NCI-H2081 treated with DMSO at 0.1 percent for 48 hours (cell line): ENCODE measurements around the gene DDX49.
"Not testable (repeated sequence)": the region's sequence is repeated elsewhere in the genome, so short reads cannot be mapped to it uniquely, and the experiment has no call there.

ENCODE experiments used
- DNase-seq: peaks from one replicate; lab custom pipeline; 2025; lab: John Stamatoyannopoulos, UW

Gene DDX49

DNA sequence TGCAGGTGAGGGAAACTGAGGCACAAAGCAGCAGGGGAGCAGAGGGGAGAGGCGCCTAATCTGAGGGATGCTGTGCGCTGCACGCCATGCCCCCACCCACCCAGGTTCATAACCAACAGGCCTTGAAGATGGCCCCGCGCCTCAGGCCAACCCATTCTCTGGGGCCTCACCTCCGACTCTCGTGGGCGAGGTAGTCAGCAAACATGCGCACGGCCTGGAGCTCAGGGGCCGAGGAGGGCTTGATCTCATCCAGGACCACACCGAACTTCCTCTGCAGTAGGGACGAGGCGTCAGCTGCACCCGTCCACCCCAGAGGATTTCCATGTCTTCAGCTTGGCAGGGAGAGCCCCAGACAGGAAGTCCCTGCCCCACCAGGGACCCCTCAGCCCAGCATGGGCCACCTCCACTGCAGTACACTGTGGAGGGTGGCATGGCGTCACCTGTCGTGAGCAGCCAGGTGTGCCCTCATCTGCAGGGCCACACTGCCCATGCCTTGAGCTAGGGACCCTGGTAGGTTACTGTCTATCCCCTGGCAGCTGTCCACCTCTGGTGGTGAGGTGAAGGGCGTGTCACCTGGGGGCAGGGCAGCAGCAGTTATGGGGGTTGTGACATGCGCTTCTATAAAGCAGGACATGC lies 8.6 kb upstream of the DDX49 start:
- no peak for DNase-seq

DNA sequence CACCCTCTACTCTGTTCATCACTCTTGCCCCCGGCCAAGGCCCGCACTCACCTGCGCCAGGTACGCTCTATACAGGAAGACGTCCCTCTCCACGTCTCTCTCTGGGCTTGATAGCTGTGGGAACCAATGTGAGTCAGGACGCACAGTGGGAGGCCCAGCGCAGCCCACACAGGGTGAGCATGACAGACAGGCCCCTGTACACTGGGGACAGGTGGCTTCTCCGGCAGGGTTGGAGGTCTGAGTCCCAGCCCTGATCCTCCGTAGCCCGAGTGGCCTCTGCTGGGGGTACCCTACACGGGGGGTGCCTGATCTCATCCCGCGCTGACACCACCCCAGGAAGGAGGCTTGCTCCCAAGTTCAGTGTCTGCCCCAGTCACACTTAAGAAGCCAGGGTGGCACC lies 6.6 kb upstream of the DDX49 start:
- DNase-seq = no peak

DNA sequence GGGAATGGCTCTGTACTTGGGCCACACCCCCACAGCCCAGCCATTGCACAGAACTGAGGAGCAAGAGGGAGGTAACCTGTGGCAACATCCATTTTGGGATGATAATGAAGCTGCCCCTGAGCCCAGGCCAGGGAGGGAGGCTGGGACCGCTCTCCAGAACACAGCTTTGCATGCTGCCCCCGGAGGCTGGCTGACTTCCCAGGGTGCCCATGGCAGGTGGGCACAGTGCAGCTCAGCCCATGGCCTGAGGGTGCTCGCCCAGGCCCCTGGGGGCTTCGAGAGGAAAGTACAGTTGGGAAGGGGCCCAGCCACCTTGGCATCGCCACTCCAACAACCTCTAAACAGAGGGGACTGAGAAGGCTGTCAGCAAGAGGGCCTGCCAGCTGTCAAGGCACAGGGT lies 6.0 kb upstream of the DDX49 start:
- no peak for DNase-seq

DNA sequence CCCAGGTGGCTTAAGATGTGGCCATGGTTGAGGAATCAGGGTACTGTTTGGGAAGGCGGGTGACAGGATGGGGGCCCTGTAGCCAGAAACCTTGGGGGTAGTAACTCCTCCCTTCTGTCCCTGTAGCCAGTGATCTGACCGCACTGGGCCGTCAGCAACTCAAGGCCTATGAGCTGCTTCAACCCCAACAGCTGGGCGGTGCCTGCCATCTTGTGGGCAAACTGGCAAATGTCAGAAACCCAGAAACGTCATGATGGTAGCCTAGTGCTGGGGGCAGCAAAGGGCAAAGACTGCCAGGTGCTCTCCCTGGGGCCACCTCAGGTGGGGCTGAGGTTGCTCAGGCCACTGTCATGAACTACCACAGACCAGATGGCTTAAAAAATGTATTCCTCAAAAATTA lies 3.9 kb upstream of the DDX49 start:
- no peak for DNase-seq

DNA sequence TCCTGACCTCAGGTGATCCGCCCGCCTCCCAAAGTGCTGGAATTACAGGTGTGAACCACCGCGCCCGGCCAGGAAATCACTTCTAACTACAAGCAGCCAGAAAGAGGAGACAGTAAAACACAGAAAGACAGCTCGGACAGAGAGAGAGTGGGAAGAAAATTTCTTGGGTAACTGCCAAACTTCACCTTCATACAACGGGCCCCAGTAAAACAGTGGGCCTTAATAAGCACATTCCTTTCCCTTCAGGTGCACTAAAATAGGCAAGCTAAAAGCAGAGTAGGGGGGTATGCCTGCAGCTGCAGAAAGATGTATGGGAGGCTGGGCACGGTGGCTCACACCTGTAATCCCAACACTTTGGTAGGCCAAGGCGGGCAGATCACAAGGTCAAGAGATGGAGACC lies 1.9 kb upstream of the DDX49 start:
- DNase-seq = not testable (repeated sequence)

DNA sequence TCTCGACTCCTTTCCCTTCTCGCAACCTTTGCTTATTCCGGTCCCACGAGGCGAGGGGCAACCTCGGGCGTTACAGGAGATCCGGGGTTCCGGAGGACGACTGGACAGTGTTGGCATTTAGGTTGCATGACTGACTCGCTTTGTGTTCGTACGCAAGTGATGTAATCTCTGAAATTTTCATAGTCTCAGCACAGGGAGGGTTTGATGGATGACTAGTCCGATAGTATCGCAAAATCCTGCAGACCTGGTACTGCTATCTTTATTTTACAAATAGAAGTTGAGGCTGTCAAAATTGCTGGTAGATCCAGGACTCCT lies 342 bp downstream of the DDX49 start:
- no peak for DNase-seq

DNA sequence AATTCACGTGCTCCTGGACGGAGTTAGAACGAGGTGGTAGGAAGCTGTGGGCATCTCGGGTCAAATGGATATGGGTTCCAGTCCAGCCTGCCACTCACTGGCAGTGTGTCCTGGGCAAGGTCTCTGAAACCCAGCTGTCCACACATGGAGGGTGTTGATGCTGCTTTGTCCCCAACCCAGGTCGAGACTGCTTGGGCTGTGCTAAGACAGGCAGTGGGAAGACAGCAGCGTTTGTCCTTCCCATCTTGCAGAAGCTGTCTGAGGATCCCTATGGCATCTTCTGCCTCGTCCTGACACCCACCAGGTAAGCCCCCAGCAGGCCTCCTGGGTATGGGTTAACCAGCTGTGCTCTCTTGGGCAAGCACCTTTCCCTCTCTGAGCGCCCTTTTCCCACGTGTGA lies 885 bp downstream of the DDX49 start:
- DNase-seq = no peak

DNA sequence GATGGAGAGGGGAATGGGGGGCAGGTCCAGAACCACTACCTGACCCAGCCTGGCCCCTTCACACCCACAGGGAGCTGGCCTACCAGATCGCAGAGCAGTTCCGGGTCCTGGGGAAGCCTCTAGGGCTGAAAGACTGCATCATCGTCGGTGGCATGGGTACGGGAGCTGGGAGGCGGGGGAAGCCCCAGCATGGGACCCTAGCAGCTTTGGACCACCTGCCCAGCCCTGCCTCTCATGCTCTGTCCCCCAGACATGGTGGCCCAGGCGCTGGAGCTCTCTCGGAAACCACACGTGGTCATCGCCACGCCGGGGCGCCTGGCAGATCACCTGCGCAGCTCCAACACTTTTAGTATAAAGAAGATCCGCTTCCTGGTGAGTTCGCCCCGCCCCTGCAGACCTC lies 2.1 kb downstream of the DDX49 start:
- DNase-seq = no peak

DNA sequence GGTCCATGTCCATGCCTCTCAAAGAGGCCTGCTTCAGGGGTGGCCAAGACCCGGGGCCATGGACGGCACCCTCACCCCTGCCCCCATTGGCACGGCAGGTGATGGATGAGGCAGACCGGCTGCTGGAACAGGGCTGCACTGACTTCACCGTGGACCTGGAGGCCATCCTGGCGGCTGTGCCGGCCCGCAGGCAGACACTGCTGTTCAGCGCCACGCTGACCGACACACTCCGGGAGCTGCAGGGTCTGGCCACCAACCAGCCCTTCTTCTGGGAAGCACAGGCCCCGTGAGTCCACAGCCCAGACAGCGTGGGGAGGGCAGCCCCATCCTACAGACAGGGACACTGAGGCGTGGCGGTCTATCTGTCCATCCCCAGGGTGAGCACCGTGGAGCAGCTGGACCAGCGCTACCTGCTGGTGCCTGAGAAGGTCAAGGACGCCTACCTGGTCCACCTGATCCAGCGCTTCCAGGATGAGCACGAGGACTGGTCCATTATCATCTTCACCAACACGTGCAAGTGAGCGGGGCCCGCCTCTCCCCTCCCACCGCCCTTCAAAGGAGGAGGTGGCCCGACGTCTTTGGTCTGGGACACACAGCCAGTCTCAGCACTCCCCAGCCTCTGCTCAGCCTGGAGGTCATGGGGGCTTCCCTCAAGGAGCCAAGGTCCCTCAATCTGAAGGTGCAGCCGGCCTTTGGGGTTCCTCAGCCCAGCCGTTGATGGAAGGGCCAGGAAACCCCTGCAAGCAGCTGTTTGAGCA lies 2.9 kb downstream of the DDX49 start:
- no peak for DNase-seq

DNA sequence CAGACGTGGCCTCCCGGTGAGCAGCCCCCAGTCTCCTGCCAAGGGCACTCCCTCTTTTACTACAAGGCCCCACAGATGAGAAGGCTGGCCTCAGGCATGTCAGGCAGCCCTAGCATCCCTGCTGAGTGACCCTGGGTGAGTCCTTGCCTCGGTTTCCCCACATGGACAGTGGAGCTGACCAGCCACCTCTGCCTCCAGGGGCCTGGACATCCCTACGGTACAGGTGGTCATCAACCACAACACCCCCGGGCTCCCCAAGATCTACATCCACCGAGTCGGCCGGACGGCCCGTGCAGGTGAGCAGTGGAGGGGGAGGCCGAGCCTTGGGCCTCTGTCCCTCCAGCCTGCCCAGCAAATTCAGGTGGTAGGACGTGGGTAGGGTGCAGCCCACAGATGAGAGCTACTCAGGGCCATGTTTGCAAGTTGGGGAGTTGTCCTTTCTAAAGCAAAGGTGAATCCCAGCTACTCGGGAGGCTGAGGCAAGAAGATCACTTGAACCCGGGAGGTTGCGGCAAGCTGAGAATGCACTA lies 5.2 kb downstream of the DDX49 start:
- no peak for DNase-seq

DNA sequence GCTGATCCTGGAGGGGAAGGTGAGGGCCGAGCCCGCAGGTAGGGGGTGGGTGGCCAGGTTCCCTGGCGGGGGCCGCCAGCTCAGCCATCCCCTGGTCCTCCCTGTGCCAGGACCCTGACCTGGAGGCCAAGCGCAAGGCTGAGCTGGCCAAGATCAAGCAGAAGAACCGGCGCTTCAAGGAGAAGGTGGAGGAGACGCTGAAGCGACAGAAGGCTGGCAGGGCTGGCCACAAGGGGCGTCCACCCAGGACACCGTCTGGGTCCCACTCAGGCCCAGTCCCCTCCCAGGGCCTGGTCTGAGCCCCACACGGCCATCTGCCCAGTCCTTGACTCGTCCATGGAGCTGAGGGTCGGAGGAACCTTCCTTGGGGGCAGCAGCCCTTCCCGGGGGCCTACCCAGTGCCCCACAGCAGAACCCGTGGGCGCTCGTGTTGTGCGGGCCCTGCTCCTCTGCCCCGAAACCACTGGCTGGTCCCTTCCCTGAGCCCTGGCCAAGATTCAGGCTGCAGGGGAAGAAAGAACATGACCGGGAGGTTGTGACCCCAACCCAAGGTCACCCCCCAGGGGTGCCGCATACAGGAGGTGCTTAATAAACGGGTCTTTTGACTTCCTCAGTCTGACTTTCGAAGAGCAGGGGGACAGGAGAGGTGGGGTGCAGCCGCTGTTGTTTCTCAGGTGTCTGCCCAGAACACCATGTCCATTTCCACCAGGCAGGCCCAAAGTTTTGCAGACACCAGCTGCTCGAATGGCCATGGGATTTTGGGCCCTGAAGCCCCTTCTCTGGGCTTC lies 8.7 kb downstream of the DDX49 start:
- DNase-seq = no peak

DNA sequence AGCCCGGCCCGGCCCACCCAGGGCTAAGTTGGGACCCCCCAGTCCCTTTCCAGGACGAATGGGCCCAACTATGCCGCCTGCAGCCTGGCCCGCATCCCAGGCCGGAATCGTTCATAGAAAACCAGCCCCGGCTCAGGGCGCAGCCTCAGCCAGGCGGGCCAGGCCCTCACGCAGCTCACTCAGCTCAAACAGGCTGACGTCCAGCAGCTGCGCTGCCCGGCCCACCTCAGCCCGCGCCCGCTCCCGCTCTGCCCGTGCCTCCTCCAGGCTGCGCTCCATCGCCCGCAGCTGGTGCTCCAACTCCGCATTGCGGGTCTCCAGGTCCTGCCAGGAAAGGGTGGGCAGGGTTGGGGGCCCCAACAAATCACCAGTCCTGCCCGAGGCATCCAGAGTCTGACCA lies 9.8 kb downstream of the DDX49 start:
- DNase-seq = no peak

DNA sequence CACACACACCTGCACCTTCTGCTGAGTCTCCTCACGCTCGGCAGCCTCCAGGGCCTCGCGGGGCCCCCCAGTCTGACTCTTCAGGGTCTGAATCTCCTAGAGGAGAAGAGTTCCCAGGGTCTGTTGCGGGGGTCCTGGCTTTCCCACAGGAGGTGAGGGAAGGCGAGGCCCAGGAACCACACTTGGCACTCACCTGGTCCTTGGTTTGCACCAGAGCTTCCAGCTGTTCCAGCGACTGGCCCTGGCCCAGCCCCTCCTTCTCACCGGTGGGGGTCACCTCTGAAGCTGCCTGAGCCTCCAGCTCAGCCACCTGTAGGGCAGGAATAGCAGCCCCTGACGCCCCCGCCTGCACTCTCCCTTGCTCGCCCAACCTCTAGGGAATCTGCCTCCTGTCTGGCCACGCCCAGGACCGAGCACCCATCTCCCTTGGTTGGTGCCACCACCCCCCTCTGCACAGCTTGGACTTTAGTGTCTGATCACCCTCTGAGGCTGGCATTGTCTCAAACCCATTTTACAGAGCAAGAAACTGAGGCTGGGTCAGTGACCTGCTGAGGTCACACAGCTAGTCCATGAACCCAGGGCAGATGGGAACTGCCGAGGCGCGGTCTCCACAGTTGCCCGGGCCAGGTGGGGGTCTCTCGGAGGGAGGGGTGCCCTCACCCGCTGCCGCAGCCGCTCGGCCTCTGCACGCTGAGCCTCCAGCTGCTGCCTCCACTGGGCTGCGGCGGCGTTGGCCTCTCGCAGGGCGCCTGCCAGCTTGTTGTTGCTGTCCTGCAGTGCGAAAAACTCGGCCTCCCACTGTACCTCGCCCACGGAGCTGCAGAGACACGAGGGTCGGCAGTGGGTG lies 12.0 kb downstream of the DDX49 start:
- no peak for DNase-seq

DNA sequence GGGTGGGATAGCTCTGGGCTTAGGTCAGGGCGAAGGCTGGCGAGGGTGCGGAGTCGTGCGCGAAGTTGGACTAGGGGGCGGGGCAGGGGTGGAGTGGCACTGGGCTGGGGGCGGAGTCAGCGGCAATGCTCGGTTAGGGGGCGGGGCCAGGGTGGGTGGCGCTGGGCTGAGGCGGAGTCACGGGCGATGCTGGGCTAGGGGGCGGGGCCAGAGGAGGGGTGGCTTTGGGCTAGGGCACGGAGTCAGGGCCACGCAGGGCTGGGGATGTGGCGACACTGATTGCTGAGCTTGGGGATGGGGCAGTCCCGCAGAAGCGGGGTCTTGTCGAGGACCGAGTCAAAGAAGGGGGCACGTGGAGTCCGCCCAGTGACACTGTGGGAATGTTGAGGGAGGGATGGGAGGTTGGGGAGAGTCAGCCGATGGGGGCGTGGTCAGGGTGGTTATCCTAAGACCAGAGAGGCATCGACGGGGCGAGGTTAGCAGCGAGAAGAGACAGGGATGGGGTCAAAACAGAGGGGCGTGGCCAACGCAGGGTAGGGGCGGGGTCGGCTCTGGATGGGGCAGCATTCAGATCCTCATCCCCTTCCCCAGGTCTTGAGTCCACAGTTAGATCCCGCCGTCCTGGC lies 12.8 kb downstream of the DDX49 start:
- DNase-seq = no peak

DNA sequence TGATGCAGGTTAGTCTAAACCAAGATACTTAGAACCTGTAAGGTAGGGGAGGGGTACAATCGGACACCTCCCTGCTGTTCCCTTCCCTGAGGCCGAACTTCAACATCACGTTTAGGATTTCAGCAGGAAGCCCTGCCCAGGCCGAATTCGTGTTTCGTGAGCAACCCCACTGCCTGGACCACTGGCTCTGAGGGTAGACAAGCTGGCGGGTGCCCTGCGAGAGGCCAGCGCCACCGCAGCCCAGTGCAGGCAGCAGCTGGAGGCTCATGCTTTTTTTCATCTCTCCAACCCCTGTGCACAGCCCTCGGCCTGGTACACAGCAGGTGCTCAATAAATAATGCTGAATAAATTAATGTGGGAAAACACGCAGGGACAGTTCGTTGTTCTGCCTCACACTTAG lies 13.8 kb downstream of the DDX49 start:
- DNase-seq = no peak

DNA sequence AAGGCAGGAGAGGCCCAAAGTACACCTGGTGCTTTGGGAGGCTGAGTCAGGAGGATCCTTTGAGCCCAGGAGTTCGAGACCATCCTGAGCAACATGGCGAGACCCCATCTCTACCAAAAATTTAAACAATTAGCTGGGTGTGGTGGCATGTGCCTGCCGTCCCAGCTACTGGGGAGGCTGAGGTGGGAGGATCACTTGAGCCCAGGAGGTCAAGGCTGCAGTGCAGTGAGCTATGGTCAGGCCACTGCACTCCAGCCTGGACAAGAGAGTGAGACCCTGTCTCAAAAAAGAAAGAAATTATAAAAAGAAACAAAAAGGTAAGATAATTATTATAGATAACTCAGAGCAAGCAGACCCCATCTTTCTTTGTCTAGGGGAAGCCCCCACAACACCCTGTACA lies 19.6 kb downstream of the DDX49 start:
- no peak for DNase-seq

DNA sequence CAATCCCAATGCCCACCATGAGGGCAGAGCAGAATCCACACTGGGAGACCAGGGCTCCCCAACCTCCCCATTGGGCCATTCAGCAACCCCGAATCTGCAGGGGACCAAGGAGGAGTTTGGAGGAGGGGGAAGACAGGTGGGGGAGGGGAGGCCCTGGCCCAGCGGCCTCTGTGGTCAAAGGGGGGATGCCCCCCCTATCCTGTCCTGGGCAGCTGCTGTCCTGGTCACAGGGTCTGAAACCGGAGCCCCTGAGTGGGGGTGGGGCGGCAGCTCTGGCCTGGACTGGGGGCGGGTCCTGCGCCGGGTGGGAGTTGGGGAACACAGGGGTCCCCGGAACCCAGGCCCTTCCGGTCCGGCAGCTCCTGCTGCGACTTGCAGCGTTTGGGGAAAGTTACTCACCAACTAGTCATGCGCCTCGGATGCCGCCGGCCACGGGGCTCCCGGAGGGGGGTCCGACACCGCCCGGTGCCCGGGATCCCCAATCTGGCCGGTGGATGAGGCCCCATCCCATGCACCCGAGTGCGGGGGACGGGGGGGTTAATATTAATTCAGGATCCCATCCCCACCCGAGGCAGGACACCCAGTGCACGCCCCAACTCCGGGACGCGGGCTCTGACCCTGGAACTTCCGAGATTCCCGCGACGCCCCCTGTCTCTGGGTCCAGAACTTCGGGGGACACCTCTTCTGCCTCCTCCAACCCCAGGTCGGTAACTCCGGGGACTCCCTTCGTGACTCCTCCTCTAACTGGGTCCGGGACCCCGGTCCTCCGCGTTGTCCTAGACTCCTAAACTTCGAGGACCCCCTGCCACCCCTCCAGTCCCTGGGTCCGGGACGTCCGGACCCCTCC lies 20.6 kb downstream of the DDX49 start:
- DNase-seq = no peak

DNA sequence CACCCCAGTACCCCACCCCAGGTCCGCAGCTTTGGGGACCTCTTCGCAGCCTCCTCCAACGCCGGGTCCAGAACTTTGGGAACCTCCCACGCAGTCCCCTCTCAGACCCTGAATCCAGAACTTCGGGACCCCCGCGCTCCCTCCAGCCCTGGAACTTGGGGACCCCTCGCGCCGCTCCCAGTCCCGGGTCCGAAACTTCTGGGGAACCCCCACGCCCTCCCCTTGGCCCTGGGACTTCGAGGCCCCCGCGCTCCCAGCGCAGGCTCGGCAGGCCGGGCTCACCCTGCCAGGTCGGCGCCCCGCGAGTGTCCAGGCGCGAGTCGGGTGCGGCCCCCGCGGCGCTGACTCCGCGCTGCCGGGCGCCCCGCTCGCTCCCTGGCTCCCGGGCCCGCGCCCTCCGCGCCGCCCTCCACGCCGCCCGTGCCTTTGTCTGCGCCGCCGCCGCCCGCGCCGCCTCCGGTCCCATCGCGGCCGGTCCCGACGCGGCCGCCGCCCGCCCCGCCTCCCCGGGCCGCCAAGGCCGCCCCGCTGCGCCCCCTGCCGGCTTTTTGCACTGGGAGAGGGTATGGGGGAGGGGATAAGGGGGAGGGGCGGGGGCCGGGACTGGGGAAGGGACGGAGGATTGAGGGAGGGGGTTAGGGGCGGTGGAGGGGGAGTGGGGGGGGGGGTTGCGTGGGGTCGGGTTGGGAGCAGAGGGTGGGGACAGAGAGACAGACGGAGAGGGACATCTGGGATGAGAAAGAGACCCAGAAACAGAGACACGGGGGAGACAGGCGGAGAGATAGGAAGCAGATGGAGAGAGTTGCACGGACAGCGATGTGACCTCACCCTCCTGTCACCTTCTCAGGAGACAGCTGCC lies 21.5 kb downstream of the DDX49 start, which contains the start of gene HOMER3:
Gene HOMER3, minus strand, starts transcription at position 449 of the 859 bp plus-strand sequence. CDS start 2,235 bp downstream, outside the sequence.
- DNase-seq = no peak

DNA sequence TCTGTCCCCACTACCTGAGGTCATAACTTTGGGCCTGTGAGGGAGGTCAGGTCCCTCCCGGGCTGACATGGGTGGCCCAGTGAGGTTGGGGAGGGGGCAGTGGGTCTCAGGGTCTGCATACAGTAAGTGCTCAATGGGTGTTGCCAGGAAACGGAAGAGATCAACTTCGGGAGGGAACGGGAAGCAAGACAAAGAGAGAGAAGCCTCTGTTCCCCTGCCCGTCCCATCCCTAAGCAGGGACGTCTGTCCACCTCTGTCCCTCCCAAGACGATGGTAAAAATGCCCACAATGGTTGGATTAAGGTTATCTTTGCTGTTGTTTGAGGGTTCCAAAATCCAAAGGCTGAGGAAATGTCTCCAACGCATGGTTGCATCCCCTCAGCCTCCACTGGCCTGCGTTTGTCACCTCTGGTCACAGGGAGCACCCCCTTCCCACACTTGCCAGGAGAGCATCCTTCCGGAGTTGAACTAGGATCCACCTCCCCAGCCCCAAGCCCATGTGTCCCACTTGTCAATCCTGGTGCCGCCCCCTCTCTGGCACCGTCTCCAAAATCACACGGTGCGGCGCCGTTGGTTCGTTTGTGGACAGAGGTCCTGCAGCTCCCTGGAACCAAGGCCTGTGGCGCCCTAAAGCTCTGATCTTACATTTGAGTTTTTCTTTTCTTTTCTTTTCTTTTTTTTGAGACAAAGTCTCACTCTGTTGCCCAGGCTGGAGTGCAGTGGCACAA lies 22.3 kb downstream of the DDX49 start:
- no peak for DNase-seq
